Dermis blood vessel endothelial cell (primary cell): ENCODE measurements around the gene ING4. TPM values are rescaled to one million over a fixed set of nuclear protein-coding genes. Genes with fewer than 3 reads are reported as not detected.

Experiments
- DNase-seq: peaks from one replicate; pipeline ENCODE4 v3.0.0; 2010
- total RNA-seq: library from RNA; depleted of rRNA; stranded (reverse); fragments of >200 nt; gene quantifications from 2 replicates; pipeline ENCODE4 v1.2.3, GENCODE V29; 2014

ING4 gene
- total RNA-seq, 1 donor from 2014 or later, result 61.1 TPM

GRCh38 chr12:6635375-6635855 is 27.5 kb downstream of the ING4 start:
- no peak for DNase-seq

- no peak for DNase-seq
Measured at GRCh38 chr12:6632026-6632983, 30.6 kb downstream of the ING4 start.

- DNase-seq, result no peak
Measured at GRCh38 chr12:6631549-6631961, 31.4 kb downstream of the ING4 start.

- DNase-seq, result no peak
Measured at GRCh38 chr12:6630736-6631135, 32.2 kb downstream of the ING4 start.

- no peak for DNase-seq
Measured at GRCh38 chr12:6627616-6628015, 35.3 kb downstream of the ING4 start.

- DNase-seq, result no peak
Measured at GRCh38 chr12:6626654-6627283, 36.1 kb downstream of the ING4 start.

- DNase-seq, result no peak
Measured at GRCh38 chr12:6620885-6621274, 42.0 kb downstream of the ING4 start.

- DNase-seq, result peak; percentile 89
Measured at GRCh38 chr12:6620137-6620884, 42.6 kb downstream of the ING4 start.

GRCh38 chr12:6618483-6619225 is 44.3 kb downstream of the ING4 start:
- DNase-seq, result no peak

GRCh38 chr12:6615802-6616201 is 47.1 kb downstream of the ING4 start:
- no peak for DNase-seq

- DNase-seq, result peak; percentile 23
Measured at GRCh38 chr12:6614513-6615172, 48.3 kb downstream of the ING4 start.

- DNase-seq, result peak; percentile 87
Measured at GRCh38 chr12:6613776-6614512, 49.0 kb downstream of the ING4 start.

GRCh38 chr12:6613015-6613775 is 49.7 kb downstream of the ING4 start:
- DNase-seq, result peak; percentile 43

GRCh38 chr12:6612652-6613014 is 50.3 kb downstream of the ING4 start:
- DNase-seq, result no peak

GRCh38 chr12:6612247-6612646 is 50.7 kb downstream of the ING4 start:
- DNase-seq, result no peak

- peak; percentile 11 for DNase-seq
Measured at GRCh38 chr12:6608592-6609281, 54.2 kb downstream of the ING4 start.

GRCh38 chr12:6607751-6608591 is 54.9 kb downstream of the ING4 start:
- DNase-seq, result peak; percentile 55

- peak; percentile 68 for DNase-seq
Measured at GRCh38 chr12:6606331-6607131, 56.4 kb downstream of the ING4 start.
